Left hindlimb (tissue), 1 donor: ENCODE measurements around the gene ACR.
A peak's percentile ranks its signal among the peaks of the same experiment; 100 is the strongest.

Experiments used
- DNase-seq: peaks from one replicate; pipeline ENCODE4 v3.0.0-alpha.2; 2018

Gene ACR

DNA sequence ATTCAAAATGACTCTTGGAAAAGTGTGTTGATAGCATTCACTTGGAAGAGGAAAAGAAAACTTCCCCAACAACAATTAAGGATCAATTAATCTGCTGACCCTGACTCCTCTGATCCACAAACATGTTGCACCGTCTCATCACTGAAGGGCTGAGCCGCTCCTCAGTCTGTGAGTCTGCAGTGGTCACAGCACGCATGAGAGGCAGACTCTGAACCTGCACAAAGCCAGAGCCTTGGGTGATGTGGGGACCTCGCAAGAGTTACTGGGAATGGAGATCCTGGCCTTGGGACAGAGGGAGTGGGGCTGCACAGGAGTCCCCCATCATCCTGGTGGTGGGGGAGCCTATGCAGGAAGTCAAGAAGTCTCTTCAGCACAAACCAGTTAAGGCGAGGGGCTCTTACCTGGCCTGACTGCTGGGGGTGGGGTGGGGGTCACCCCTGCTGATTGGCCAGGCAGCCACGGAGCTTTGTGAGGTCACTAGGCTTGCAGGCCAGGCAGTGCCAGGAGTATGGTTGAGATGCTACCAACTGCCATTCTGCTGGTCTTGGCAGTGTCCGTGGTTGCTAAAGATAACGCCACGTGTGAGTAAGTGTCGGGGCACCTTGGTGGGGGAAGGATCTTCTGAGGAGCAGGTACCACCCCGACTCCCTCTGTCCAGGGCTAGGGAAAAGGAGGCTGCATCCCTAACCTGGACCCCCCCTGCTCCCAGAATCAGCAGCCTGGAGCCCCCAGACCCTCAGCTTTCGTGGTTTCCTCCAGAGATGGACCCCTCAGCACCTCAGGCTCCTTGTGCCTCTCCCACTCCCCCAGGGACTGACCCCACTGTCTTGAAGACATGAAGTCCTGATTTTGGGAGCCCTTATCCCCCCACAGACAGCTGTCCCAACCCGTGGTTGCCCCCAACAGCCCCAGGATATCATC is at the start of gene ACR:
Gene ACR, plus strand, starts transcription at position 477 of the 921 bp plus-strand sequence. Its CDS starts 32 bp downstream, at position 509.
- no peak for DNase-seq

DNA sequence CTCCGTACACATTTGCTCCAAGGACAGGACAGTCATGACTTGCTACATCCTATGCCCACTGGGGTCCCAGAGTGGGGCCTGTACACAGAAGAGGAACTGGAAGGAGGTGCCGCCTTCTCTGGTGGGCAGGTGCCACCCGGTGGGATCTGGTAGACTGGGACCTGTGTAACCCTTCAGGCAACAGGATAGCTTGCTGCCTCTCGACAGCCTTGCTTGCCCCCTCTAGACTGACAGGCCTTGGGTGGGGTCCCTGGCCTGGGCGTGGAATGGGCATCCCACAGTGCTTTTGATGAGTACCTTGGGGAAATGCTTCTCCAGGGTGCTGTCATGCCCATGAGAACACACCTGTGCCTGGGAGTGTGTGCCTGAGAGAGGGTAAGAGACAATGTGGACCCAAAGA is 49.6 kb upstream of the ACR start:
- no peak for DNase-seq

DNA sequence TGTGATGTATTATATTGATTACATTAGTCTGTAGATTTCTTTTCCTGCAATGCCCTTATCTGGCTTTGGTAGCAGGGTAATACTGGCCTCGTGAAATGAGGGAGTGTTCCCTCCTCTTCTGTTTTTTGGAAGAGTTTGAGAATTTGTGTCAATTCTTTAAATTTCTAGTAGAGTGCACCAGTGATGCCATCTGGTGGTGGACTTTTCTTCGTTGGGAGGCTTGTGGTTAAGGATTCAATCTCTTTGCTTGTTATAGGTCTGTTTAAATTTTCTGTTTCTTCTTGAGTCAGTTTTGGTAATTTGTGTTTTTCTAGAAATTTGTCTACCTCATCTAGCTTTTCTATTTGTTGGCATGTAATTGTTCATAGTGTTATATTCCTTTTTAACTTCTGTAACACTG is 46.5 kb upstream of the ACR start:
- DNase-seq, result no peak

DNA sequence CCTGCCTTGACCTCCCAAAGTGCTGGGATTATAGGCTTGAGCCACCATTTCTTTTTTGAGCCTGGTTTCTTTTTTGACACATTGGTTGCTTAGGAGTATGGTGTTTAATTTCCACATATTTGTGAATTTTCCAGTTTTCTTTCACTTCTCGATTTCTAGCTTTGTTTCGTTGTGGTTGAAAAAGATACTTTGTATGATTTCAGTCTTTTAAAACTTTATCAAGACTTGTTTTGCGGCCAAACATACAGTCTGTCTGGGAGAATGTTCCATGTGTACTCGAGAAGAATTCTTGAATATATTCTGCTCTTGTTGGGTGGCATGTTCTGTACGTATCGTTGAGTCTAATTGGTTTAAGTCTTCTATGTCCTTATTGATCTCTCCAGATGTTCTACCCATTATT is 44.5 kb upstream of the ACR start:
- DNase-seq, result no peak

DNA sequence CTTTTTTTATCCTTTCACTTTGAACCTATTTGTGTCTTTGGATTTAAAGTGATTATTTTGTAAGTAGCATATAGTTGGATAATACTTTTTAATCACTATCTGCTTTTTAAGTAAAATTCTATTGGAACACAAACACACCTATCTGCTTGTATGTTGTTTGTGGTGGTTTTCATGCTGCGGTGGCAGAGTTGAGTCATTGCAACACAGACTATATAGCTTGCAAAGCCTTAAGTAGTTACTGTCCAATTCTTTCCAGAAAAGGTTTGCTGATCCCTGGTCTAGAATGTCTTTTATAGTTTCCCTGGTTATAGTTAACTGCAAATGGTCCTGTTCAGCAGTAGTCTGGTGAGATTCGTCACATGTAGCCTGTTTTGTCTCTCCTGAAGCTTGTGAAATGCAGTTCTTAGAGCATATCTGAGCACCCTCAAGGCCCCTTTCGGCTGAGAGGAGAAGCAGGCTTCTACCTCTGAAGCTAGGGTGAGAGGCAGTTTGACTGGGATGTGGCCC is 43.9 kb upstream of the ACR start:
- no peak for DNase-seq

DNA sequence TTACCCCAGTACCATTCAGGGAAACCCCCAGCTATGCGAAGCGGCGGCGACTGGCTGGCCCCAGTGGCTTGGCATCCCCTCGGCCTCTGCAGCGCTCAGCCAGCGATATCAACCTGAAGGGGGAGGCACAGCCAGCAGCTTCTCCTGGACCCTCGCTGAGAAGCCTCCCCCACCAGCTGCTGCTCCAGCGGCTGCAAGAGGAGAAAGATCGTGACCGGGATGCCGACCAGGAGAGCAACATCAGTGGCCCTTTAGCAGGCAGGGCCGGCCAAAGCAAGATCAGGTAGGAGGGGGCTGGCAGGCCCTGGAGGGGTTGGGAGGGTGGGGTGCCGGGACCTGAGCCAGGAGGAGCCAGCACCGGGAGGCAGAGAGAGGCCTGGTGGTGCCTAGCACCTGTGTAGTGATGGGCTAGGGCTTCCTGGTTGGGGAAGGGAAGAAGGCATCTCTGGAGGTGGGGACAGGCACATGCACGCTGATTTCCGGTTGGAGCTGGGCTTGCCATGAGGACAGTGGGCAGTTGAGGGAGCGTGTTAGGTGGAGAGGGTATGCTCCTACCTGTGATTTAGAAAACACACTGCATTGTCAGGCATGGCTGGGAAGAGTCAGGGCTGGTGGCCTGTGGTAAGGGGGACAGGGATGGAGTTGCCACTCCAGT is 43.1 kb upstream of the ACR start:
- DNase-seq, result peak; percentile 19

DNA sequence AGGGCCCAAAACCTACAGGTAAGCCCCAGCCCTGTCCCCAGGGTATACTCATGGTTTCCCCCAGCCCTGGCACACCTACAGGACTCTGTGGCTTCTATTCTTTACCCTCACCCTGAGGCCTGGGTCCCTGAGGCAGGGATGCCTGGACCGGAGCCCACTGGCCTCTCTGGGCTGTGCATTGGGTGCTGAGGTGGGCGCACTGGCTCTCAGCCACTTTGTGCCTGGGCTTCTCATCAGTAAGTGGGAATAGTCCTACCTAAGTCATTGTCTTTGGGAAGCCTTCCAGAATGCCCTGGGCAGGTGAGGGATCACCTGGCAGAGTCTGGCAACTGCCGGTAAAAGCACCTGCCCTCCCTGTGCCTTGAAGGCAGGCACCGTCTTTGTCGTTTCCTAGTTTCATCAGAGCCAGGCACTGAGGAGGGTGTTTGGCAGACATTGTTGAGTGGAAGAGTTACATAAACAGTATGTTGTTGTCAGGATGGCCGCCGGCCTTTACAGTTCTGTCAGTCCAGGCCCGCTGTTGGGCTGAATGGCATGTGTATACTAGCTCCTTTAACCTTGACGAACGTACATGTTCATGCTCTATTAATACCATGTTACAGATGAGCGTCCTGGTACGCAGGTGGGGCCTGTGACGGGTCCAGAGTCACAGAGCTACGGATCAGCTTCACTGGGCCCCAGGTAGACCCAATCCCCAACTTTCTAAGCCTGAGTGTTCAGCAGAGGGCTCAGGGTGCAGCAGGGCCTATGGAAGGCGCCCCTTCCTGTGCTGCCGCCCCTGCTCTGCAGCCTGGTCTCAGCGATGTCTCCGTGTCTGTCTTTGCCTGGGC is 42.4 kb upstream of the ACR start:
- peak; percentile 22 for DNase-seq

DNA sequence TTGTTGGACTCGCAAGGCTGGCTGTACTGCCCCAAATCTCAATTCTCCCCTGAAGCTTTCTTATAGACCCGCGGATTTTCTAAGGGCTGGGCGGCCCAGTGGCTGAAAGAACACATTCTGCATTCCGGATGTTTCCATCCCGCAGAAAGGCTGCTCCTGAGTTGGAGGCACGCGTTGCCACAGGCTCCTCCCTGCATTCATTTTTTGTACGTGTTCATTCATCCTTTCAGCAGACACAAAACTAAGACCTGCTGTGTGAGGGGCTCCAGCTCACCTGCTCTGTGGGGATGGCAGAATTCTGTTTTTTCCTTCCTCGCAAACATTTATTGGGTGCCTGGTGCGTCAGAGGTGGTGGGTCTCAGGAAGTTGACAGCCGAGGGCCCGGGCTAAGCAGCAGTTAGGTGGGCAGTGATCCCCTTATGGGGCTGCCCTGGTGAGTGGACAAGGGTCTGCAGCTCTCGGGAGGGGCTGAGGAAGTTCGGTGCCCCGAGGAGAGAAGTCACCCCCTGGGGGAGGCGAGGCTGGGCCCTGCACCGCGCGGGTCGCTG is 41.7 kb upstream of the ACR start:
- peak; percentile 20 for DNase-seq

DNA sequence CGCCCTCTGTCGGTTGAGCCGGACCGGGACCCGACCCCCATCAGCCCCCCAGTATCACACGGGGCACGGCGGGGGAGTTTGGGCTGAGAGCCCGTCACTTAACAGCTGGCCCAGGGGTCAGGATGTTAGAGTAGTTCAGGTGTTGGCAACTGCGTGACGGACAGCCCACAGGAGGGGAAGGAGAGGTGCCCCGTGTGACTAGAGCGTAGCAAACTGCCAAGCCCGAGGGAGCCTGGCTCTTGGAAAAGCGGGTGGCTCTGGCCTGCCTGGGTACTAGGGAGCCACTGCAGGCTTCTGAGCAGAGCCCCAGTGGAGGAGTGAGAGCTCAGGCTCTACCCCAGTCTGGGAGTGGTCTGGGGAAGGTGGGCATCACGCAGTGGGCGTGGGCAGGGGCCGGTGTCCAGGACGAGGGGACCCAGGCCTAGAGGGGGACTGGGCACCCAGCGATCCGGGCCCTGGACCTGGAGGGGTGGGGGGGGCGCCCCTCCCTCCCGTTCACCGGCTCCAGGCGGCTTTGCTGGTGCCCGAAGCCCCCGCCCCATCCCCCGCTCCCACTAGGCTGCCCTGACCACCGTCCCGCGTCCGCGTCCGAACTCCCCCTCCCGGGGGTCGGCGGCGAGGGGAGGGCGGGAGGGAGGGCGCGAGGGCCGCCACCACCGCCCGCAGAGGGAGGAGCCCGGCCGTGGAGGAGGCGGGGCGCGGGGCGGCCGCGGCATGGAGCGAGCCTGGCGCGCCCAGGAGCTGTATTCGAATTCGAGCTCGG is 41.0 kb upstream of the ACR start:
- DNase-seq, result peak; percentile 45

DNA sequence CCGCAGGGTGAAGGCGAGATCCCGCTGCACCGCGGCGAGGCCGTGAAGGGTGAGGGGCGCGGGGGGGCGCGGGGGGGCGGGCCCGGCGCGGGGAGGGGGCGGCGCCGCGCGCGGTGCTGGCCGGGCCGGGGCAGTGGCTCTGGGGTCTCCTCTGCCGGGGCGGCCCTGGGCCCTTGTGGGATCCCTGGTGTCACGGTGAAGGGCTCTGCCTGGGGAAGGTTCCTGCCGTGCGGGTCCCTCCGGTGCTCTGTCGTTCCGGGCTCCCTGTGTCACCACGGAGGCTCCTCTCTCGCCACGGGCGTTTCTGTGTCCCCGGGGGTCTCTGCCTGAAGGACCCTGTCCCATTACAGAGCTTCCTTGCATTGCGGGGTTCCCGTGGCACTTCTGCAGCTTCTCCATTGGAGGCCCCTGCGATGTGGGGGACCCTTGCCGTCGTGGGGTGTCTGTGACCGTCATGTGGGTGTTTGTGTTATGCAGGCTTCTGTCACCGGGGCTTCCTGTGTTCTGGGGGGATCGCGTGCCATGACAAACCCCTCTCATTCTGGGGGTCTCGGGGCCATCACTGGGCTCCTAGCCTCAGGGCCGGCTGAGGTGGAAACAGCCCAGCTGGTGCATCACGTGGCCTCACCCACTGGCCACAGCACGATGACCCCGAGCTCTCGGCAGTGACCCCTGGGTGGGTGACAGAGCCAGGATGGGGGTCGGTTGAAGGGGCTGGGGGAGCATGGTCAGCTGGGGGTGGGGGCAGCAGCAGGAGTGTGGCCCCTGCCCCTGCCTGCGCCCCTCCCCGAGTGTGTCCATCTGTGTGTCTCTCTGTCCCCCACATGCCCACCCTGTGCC is 40.1 kb upstream of the ACR start:
- peak; percentile 30 for DNase-seq

DNA sequence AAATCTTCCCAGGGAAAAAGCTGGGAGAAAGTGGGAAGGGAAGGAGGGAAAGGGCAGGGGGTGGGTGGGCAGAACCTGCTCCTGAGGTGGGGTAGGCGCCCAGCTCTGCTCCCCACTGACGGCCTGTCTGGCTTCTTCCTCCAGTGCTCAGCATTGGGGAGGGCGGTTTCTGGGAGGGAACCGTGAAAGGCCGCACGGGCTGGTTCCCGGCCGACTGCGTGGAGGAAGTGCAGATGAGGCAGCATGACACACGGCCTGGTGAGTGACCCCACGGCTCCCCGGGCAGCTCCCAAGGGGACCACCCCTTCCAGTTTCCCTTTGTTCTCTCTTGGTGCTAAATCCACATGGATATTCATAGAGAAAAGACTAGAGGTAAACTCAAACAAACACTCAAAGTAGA is 39.5 kb upstream of the ACR start:
- peak; percentile 23 for DNase-seq

DNA sequence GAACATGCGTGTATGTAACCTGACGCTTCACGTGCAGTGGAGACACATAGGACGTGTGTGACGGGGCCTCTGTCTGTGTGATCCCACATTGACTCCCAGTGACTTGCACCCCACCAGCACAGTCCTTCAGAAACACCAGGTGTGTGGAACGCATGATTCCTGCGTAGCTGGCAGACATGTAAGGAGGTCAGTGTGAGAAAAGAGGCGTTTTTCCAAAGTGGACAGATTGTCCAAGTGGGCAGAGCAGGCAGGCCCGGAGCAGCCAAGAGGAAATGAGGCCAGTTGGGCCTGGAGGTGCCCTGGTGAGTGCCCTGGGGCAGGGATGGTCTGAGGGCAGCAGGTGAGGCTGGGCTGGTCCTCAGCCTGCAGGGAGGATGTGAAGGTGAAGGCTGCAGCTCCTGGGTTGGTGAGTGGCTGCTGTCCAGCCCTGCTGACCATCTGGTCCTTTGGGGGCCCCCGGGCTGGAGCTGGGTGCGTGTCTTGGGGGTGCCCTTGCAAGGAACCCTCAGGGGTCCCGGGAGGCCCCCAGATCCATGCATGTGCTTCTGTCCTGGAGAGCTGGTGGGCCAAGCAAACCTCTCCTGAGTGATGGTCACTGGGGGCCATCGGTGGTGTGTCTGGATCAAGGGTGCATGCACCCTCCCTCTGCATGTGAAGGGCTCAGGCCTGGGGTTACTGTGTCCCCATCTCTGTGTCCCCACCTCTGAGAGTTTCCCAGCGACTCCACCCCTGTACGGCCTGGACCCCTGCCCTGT is 38.8 kb upstream of the ACR start:
- peak; percentile 25 for DNase-seq

DNA sequence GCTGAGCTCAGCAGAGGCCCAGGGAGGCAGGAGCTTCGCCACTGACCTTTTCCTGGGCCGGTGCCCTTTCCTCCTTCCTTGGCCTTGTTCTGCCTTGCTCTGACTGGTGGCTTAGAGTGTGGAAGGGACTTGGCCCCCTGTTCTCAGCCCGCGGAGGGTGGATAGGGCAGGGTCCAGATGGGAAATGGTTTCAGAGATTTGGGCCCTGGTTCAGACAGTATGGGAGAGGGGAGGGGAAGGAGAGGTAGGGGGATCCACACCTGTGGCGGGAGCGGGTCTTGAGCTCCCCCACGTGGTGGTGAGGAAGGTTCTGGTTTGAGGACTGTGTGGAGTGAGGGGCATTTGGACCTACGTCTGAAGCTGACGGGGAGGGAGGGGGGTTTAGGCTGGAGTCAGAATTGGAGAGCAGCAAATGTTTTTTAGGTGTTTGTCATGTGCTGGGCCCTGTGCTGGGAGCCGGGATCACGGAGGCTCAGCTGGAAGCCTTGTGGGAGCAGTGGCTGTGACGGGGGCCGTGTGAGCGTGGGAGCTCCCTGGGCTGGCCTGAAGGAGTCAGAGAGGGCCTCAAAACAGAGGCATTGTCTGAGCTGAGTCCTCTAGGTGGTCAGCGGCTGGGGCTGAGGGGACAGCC is 38.1 kb upstream of the ACR start:
- peak; percentile 34 for DNase-seq

DNA sequence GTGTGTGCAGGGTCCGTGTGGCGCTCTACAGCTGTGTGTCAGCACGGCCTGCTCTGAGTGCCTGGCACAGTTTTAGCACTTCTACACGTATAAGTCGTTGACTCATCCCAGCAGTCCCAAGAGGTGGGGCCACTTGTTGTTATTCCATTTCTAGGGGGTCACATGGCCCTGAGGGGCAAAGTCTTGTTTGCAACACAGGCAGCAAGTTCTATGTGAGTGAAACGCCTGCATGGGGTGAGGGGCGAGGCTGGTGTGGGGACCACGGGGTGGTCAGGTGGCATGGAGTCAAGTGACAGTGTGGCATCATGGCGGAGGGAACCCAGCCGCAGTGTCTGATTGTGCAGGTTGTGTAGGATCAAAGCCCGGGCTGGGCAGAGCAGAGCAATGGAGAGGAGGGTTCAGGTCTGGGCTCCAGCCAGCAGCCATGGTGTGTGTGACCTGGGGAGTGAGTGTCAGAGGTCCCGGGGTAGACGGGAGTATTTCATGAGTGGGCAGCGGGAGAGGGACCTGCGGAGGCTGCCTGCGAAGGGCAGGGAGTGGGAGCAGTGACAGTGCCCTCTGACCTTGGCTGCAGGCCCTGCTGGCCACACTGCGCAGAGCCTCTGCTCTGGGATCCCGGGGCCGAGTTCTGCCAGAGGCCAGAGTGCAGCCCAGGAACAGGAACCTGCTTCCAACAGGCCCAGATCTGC is 37.5 kb upstream of the ACR start:
- peak; percentile 24 for DNase-seq

DNA sequence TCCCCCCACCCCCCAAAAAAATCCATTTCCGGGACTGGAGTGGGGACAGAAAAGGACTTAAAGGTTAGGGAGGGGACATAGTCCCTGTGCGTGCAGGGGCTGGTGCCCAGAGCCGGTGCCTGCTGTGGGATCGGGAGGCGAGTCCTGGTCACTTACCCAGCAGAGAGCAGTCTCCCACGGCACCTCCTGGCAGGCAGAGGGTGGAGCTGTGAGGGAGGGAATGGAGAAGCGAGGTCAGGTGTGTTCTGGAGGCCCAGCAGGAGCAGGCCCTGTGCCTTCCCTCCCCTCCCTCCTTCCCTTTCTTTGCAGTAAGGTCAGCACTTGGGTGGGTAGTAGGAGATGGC is 37.0 kb upstream of the ACR start:
- DNase-seq, result peak; percentile 27

DNA sequence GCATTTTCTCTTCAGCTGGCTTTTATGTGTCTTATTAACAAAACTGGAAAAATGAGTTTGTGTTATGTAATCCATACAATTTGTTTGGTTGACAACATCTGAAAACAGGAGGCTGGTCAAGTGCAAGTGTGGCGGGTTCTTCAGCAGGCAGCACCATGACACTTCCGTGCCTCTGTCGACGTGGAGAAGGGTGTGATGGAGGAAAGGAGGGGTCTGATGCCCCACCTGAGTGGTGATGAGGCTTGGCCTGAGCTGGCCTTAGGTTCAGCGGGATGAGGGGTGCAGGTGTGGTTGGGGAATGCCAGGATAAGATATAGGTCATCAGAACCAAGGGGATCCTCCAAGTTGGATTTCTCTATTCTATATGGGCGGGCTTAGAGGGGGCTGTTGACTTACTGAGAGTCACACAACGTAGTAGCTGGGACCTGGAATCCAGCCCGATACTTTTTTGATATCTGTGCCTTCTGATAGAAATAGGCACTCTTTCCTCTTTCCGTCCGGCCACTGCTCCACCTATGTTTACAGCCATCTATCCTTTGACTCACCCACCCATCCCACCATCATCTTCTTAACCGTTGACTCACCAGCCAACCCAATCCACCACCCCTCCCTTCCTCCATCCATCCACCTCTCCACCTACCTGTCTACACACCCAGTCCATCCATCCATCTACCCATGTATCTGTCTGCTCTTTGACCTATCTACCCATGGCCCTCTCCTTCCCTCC is 36.4 kb upstream of the ACR start:
- peak; percentile 15 for DNase-seq

DNA sequence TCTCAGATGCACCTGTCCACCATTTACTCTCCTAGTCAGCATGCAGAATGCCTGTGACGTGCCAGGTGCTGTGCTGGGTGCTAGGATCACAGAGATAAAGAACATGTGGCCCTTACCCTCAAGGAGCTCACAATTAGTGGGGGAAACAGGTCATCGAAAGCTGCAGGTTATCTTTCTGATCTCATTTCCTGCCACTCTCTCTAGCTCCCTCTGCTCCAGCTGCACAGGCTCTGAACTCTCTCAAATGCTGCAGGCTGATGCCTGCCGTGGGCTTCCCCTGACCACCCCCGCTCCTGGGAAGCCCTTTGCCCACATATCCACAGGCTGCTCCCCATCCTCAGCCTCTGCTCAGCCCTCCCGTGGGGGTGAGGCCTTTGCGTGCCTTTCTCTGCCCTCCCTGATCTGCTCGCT is 35.7 kb upstream of the ACR start:
- DNase-seq, result peak; percentile 9
